ENCODE data around the gene TLR7. TPM values are rescaled to one million over a fixed set of nuclear protein-coding genes. Genes with fewer than 3 reads are reported as not detected.

The TLR7 gene
- 1 to 10 TPM in 6 of 10 donors, under 1 TPM in 4; 0.60 to 1.4 (median 1.2) TPM for polyA plus RNA-seq (ENCODE audit: insufficient read length in 10 of 10)
- long read RNA-seq, donor 1, result 0 reads
- long read RNA-seq, donor 2, result 0 reads
- long read RNA-seq, donor 3, result 0 reads
- long read RNA-seq, donor 4, result 0 reads
- long read RNA-seq, donor 5, full-length matches to known transcripts, result 1 of 1 reads
- long read RNA-seq, donor 5, partial matches to known transcripts, result 0 of 1 reads
- long read RNA-seq, donor 5, other reads (novel, unspliced or antisense), result 0 of 1 reads
- long read RNA-seq, donor 6, full-length matches to known transcripts, result 1 of 1 reads
- long read RNA-seq, donor 6, partial matches to known transcripts, result 0 of 1 reads
- long read RNA-seq, donor 6, other reads (novel, unspliced or antisense), result 0 of 1 reads
- long read RNA-seq, donor 7, result 0 reads
- long read RNA-seq, donor 8, result 0 reads
- long read RNA-seq, donor 9, result 0 reads

DNA sequence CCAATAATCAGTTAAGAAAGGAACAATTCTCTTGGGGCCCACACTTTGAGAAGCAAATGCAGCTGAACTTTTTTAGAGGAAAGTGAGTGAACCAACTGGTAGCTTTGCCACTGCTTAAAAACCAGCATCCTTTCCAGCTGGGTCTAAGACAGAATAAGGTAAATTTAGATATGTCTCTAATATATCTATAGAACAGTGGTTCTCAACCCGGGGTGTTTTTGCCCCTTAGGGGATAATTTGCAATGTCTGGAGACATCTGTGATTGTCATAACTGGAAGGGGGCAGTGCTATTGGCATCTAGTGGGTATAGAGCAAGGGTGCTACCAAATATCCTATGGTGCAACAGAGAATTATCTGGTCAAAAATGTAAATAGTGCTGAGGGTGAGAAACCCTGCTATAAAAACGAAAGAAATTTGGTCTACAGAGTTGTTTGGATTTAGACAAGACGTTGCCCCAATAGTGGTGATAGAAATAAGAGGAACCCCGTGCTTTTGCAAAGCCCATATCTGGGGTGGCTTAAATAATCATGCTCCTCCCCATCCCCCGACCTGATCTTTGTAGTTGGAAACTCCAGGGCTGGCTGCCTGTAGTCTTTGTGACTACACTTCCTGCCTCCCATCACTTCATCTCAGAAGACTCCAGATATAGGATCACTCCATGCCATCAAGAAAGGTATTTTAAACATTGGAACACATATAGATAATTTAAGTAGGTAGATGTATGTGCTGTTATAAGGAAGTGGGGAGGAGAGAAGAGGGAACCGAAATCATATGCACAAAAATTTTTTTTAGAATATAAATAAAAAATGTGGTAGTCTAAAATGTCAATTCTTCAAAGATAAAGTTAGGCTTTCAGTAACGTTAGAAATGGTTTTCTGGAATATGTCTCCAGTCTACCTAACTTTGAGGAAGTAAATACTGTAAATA, at the start of gene TLR7:
TSS of gene TLR7 (plus strand) at position 622 of the 927 bp plus-strand sequence. CDS start 507 bp downstream, outside the sequence.
- DNase-seq, result no peak

DNA sequence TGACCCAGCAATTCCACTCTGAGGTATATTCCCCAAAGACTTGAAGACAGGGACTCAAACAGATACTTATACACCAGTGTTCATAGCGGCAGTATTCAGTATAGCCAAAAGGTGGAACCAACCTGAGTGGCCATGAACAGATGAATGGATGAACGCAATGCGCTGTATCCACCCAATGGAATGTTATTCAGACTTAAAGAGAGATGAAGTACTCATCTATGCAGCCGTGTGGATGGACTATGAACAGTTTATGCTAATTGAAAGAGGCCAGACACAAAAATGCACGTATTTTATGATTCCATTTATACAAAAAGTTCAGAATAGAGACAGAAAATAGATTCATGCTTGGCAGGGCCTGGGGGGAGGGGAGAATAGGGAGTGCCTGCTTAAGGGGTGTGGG, 49.3 kb upstream of the TLR7 start:
- DNase-seq, result no peak

DNA sequence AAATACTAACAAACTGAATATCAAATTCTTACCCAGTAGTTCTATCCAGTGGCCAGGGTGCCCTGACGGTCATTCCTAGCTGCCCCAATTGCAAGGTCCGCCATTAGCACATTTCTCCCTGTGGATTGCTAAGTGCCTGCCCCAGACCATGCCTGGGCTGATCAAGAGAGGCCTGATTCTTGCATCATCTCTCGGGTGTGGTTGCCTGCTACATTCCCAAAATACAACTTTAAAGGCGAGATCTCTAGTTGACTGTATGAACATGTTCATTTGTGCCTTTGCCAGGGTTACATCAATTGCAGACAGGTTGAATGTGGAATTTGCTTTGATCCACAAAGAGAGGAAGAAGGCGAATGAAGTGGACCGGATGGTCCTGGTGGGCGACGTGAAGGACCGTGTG, 47.6 kb upstream of the TLR7 start:
- no peak for DNase-seq

DNA sequence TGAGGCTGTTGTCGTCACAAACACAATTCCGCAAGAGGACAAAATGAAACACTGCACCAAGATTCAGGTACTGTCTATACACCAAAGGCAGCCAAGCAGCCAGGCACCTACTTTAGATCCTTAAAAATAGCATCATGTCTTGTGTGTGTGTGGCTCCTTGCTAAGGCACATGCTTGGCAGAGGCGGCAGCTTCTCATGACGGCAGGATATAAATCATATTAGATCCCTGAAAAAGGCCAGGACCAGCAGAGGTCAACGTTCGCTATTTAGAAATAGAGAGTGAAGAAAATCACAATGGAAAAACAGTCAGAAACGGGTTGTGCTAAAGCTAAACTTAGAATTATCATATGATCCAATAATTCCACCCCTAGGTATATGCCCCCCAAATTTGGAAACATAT, 46.1 kb upstream of the TLR7 start:
- DNase-seq, result no peak

DNA sequence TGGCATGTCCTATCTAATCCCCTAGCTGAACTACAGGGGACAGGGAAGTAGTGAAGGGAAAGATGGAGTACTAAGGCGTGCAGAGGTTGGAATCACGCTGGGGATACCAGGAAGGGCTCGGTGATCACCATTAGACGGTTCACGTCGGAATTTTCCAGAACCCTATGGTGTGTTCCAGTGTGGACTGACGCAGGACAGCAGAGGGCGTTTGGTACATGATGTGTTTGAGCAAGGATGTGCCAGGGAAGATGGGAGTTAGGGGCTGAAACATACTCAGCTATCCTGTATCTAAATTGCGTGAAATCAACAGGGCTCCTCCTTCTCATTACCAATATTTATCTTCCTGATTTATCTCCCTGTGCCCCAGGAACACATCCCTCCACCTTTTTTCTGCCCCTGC, 41.9 kb upstream of the TLR7 start:
- no peak for DNase-seq

DNA sequence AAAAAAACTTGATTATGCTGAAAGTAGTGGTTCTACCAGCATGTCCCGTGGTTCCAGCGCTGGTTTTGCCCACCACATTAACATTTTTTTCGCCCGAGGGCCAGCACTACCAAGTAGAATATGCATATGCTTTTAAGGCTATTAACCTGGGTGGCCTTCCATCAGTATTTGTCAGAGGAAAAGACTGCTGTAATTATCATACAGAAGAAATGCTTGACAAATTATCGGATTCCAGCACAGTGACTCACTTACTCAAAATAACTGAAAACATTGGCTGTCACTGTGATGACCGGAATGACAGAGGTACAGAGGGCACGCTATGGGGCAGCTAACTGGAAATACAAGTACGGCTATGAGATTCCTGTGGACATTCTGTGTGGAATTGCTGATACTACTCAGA, 41.1 kb upstream of the TLR7 start:
- peak in 1 of 3 donors; percentile 0 for DNase-seq

DNA sequence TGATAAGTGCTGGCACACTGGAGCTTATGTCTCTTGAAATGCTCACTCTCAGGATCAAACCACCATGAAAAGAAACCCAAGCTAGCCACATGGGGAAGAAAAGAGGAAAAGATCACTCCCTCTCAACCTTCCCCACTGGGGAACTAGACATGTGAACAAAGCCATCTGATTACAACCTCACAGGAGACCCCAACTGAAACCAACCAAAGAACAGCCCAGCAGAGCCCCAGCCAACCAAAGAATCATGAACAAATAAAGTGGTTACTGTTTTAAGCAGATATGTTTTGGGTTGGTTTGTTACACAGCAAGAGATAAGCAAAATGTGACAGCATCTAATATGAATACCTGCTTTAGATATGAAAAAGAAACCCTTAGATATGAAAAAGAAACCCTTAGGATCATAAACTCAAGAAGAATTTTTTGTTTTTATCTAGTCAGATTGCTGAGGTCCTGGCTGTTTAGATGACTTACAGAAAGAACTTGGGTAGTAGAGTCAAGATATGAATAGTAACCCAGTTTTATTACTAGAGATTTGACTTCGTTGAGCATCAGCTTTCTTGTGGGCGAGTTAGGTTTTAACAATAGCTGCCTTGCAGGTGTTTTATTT, 23.7 kb upstream of the TLR7 start:
- DNase-seq, result no peak

DNA sequence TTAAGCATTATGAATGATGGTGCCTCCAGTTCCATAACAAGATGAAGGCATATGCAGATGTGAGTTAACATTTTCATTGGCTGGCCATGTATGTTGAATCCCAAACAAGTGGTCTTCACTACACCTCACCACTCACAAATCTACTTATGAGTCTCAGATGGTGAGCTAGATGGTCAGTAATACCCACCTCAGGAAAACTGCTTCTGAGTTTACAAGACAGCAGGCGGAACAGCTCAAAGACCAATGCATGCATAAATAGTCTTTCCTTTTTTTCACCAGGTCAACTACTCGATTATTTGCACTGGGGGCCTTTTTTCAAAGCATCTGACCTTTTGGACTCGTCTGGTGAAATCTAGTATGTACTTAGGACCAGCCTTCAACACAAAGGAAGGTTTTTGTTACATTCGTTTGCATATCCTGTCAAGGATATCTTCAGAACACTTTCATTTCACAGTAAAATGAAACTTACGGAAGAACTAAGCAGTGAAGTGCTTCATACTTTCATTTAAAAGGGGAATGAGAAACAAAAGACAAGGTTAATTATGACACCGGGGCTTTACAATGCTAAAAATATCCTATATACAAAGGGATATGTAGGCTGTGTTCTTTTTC, 23.1 kb upstream of the TLR7 start:
- no peak for DNase-seq

DNA sequence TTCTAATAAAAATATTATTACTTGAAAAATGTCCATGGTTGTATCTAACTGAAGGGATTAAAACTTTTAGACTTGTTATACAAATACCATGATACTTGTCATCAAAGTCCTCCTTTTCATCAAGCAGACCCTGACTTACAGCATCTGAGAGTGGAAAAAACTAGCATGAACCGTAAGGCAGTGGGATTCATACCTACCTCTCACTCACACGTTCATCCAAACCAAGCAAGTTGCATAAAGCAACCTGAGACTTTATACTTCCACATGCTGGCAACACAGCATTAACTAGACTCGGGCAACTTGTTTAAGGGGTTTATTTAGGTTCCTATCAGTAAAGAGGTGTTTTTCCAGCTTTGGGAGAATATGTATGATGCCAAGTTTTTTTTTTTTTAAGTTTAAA, 22.6 kb upstream of the TLR7 start:
- no peak for DNase-seq

DNA sequence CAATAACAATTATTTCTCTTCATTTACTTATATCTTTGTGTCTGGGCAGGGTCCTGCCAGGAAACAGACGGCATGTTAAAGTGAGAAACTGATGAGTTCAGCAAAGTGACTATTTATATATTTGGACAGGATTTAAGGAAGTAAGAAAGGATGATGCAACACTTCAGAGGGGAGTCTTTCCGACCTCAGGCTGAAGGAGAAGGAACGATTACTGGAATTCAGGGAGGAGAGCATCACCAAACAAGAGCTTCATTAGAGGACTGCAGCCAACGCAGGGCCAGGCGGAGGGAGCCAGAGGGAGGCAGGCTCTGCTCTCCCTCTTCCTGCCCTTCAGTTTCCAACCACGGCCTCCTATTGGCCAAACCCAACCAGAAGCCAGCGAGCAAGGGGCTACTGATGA, 1.5 kb upstream of the TLR7 start:
- peak in 1 of 3 donors; percentile 10 for DNase-seq

DNA sequence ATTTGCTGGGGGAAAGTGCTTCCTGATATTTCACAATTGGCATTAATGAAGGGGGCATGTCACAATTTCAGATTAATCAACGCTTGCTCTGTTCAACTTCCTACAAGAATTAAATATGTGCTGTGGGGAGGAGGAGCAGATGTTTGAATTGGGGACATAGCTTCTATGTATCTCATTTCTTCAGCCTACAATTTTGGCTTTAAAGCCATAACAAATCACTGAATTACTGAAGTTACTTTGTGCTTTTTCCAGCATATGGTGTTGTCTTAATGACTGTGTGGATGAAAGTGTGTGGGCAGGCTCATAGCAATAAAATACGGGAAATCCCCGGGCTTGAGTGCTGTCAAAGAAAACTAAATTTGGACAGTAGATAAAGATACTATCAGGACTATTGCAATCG, 813 bp downstream of the TLR7 start:
- no peak for DNase-seq

DNA sequence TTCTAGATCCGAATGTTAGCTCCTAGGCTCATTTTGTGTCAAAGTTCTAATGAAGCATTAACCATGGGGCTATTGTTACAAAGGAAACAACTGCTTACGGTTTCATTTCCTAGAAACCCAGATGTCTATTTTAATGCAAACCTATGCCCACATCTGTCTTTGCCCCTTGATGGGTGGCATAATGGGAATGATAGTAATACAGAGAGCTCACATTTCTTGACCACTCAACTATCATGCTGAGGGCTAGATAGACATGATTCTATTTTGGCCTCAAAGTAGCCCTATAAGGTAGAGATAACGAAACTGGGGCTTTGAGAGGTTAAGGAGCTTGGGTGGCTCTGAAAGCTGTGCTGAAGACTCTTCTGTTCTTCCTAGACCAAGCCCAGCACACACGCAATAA, 1.9 kb downstream of the TLR7 start:
- no peak for DNase-seq

DNA sequence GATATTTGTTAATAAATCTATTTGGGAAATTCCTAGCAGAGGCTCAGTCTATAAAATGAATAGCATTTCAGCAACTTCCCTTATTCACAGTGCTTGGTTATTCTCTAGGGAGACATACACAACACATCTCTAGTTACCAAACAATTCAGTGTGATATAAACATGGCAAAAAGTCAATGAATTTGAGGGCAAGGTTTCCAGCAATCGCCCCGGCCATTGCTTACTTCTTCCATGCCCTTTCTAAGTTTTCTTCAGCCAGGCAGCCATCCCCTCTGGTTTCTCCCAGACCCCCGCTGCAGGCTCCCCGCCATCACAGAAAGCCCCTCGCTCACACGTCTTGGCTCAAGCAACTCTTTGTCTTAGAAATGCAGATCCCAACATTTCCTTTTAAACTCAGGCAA, 4.4 kb downstream of the TLR7 start:
- peak in 1 of 3 donors; percentile 20 for DNase-seq

DNA sequence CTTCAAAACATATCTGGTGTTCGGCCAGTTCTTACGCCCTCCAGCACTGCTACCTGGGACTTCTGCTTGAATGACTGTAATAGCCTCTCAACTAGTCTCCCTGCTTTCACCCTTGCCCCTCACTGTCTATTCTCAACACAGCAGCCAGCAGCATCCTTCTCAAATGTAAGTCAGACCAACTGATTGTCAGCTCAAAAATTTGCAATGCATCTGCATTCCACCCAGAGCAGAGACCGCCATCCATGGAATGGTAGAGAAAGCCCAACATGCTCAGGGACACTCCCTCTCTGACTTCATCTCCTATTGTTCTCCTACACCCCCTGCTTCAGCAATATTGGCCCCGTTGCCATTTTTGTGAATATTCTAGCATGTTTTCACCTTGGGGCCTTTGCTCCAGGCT, 5.9 kb downstream of the TLR7 start:
- DNase-seq, result no peak

DNA sequence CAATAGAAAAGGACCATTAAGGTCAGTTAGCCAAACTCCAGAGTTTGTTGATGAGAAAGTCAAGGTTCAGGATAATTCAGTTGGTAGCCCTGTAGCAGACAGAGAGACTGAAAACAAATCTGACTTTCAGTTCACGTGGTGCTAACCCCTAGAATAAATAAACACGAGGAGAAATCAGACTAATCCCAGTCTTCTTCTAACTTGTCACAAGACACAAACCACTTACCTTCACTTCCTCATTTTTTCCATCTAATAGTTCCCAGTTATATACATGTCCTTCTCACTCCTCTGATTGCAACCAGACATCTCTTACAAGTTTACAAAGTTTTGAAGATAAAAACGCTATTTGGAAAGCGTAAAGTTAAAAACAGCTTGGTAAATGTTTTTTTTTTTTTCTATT, 7.7 kb downstream of the TLR7 start:
- no peak for DNase-seq

DNA sequence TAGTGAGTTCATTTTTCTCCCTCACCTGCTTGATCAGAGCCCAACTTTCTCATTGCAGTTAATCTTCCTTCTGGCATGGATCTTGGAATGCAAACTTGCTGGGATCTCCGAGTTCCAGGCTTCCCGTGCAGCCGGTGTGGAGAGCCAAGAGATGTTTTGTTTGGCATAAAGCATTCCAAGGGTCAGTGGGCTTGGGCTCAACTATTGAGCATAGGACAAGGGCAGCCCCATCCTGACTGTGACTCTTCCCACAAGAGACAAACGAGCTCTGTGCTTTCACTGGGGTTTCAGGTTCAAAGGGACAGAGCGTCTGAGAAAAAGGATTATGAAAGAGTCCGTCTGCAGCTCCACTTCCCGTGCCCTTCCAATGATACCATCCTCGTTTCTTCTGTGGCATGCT, 10.5 kb downstream of the TLR7 start:
- no peak for DNase-seq

DNA sequence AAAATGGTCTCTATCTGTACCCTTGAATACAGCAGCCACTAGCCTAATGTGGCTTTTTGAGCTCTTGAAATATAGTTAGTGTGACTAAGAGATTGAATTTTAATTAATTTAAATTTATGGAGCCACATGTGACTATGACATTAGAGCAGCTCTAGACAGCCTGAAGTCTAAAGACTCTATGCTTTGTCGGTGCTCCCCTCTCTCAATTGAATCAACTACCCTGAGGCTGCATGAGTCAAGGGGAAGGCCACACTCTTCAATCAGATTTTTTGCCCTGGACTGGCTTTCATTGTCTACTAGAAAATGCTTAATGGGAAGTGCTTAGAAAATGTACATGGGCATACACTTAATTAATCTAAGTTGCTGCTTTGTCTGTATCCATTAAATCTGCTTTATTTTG, 11.7 kb downstream of the TLR7 start:
- DNase-seq, result no peak

DNA sequence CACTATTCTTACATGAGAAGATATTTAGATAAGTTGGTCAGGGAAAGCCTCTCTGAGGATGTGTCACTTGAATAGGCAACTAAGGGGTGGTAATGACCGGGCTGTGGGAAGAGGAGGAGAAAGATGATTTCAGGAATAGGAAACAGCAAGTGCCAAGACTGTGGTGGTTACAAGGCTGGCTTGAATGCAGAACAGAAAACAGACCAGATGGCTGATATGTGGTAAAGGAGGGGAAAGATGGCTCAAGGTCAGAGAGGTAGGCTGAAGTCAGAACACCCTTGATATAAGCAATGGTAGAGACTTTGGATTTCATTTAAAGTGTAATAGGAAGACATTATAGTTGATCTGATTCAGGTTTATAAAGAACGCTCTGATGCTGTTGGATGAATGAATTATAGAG, 15.0 kb downstream of the TLR7 start:
- DNase-seq, result no peak

DNA sequence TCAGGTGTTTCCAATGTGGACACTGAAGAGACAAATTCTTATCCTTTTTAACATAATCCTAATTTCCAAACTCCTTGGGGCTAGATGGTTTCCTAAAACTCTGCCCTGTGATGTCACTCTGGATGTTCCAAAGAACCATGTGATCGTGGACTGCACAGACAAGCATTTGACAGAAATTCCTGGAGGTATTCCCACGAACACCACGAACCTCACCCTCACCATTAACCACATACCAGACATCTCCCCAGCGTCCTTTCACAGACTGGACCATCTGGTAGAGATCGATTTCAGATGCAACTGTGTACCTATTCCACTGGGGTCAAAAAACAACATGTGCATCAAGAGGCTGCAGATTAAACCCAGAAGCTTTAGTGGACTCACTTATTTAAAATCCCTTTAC, 18.6 kb downstream of the TLR7 start:
- DNase-seq, result no peak

DNA sequence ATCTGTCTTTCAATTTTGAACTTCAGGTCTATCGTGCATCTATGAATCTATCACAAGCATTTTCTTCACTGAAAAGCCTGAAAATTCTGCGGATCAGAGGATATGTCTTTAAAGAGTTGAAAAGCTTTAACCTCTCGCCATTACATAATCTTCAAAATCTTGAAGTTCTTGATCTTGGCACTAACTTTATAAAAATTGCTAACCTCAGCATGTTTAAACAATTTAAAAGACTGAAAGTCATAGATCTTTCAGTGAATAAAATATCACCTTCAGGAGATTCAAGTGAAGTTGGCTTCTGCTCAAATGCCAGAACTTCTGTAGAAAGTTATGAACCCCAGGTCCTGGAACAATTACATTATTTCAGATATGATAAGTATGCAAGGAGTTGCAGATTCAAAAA, 19.7 kb downstream of the TLR7 start:
- no peak for DNase-seq

DNA sequence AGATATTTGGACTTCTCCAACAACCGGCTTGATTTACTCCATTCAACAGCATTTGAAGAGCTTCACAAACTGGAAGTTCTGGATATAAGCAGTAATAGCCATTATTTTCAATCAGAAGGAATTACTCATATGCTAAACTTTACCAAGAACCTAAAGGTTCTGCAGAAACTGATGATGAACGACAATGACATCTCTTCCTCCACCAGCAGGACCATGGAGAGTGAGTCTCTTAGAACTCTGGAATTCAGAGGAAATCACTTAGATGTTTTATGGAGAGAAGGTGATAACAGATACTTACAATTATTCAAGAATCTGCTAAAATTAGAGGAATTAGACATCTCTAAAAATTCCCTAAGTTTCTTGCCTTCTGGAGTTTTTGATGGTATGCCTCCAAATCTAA, 20.3 kb downstream of the TLR7 start:
- DNase-seq, result no peak

DNA sequence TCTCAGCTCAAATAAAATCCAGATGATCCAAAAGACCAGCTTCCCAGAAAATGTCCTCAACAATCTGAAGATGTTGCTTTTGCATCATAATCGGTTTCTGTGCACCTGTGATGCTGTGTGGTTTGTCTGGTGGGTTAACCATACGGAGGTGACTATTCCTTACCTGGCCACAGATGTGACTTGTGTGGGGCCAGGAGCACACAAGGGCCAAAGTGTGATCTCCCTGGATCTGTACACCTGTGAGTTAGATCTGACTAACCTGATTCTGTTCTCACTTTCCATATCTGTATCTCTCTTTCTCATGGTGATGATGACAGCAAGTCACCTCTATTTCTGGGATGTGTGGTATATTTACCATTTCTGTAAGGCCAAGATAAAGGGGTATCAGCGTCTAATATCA, 20.9 kb downstream of the TLR7 start:
- no peak for DNase-seq

Data from muscle of back (tissue), 13 donors.